Measurements from ENCODE around the gene KRTAP19-8. TPM values are rescaled to one million over a fixed set of nuclear protein-coding genes. Genes with fewer than 3 reads are reported as not detected.

KRTAP19-8 gene
- total and polyA plus RNA-seq, 11 donors, result not detected

- DNase-seq (no peak), ATAC-seq (no peak)
- Histone ChIP-seq H3K27me3 (no peaks in the 10 kb centered on the region), H3K27ac (no peak overlapping the region), H3K4me1 (no peaks in the 10 kb centered on the region), H3K36me3 (no peaks in the 10 kb centered on the region), H3K9me3 (no peaks in the 10 kb centered on the region), H3K4me3 (no peak overlapping the region)
- intact Hi-C loops (cut with DNase I), result no loop called here
- WGBS, 4 donors, result 54 to 78% (median 74%) methylated on average over 3 of the region's 3 CpGs
- no peak for TF ChIP-seq POLR2A (IDR thresholded peaks at IDR 0.05)
- no peak for TF ChIP-seq CTCF (IDR thresholded peaks at IDR 0.05)
These were observed 14.6 kb downstream of the KRTAP19-8 start for GRCh38 chr21:31023680-31024079.

- H3K9me3 ChIP-seq, result peaks cover 0 to under 1% (median 0%) of the 10 kb centered on the region in 12 donors
- H3K4me1 ChIP-seq, result no peaks in the 10 kb centered on the region
- no peak overlapping the region for H3K4me3 ChIP-seq
- H3K27ac ChIP-seq, result no peak overlapping the region
- TF ChIP-seq POLR2A (IDR thresholded peaks at IDR 0.05), result no peak
- no peak for TF ChIP-seq CTCF (IDR thresholded peaks at IDR 0.05)
- H3K36me3 ChIP-seq, result no peaks in the 10 kb centered on the region
- WGBS, 4 donors, result 70 to 74% (median 73%) methylated on average over 4 of the region's 4 CpGs
- DNase-seq, result no peak
- no peak for ATAC-seq
- no peaks in the 10 kb centered on the region for H3K27me3 ChIP-seq
- intact Hi-C loops (cut with DNase I), result no loop called here
These were observed 16.0 kb downstream of the KRTAP19-8 start for GRCh38 chr21:31022306-31022705.

GRCh38 chr21:31018232-31018631, 20.0 kb downstream of the KRTAP19-8 start:
- WGBS, 4 donors, result 71 to 79% (median 75%) methylated on average over 2 of the region's 2 CpGs
- ATAC-seq, result no peak
- no peak for DNase-seq
- Histone ChIP-seq H3K4me1 (no peaks in the 10 kb centered on the region), H3K36me3 (no peaks in the 10 kb centered on the region), H3K27ac (no peak overlapping the region), H3K4me3 (no peak overlapping the region), H3K9me3 (peaks cover 0 to 2% (median 0%) of the 10 kb centered on the region in 12 donors), H3K27me3 (no peaks in the 10 kb centered on the region)
- intact Hi-C loops (cut with DNase I), result loop anchor here in 1 of 10 donors (10.0 kb wide), 1 partner anchor 57 kb away; no protein-coding TSS in a partner anchor
- TF ChIP-seq CTCF (IDR thresholded peaks at IDR 0.05) (no peak), POLR2A (IDR thresholded peaks at IDR 0.05) (no peak)

GRCh38 chr21:31014891-31015290, 23.4 kb downstream of the KRTAP19-8 start:
- intact Hi-C loops (cut with DNase I), result loop anchor here in 1 of 10 donors (10.0 kb wide), 1 partner anchor 60 kb away; no protein-coding TSS in a partner anchor
- DNase-seq (no peak), ATAC-seq (no peak)
- WGBS, 4 donors, result 60 to 66% (median 65%) methylated on average over 2 of the region's 2 CpGs
- H3K4me1 ChIP-seq, result no peaks in the 10 kb centered on the region
- H3K9me3 ChIP-seq, result peaks cover 0 to 2% (median 0%) of the 10 kb centered on the region in 12 donors
- H3K27ac ChIP-seq, result no peak overlapping the region
- no peak overlapping the region for H3K4me3 ChIP-seq
- no peak for TF ChIP-seq POLR2A (IDR thresholded peaks at IDR 0.05)
- TF ChIP-seq CTCF (IDR thresholded peaks at IDR 0.05), result no peak
- no peaks in the 10 kb centered on the region for H3K36me3 ChIP-seq
- H3K27me3 ChIP-seq, result no peaks in the 10 kb centered on the region

Measured in heart left ventricle (tissue), 16 donors.